GM23338 (cell line): ENCODE measurements around the gene SPI1. TPM values are rescaled to one million over a fixed set of nuclear protein-coding genes. Genes with fewer than 3 reads are reported as not detected.

Experiments used
- ATAC-seq: fragments of 200-7000 bp; cut with Tn5 transposase; 3 replicates; pipeline ENCODE4 v1.9.1; 2020
- DNase-seq: peaks from one replicate; pipeline ENCODE4 v3.0.0-alpha.2; 2015; ENCODE audit warnings: low spot score
- H2AFZ ChIP-seq: fragments of 200-600 bp; sonication (generic); 2 replicates; pipeline ENCODE4 v1.8.0; 2016; ENCODE audit warnings: antibody characterized with exemption, mild to moderate bottlenecking, moderate library complexity
- H3F3A ChIP-seq: fragments of 200-600 bp; sonication (generic); replicated peaks from 2 replicates; pipeline ENCODE4 v1.8.0; 2017; ENCODE audit warnings: antibody characterized with exemption, mixed run types, low read depth
- H3K27ac ChIP-seq: fragments of 200-600 bp; sonication (generic); 2 replicates; pipeline ENCODE4 v1.6.1; 2016; ENCODE audit warnings: low read depth
- H3K27me3 ChIP-seq: fragments of 200-600 bp; sonication (generic); 2 replicates; pipeline ENCODE4 v1.8.0; 2016; ENCODE audit warnings: mild to moderate bottlenecking, mixed run types, moderate library complexity; ENCODE audit not compliant: insufficient read depth
- H3K36me3 ChIP-seq: fragments of 200-600 bp; sonication (generic); 2 replicates; pipeline ENCODE4 v1.8.0; 2016; ENCODE audit warnings: mild to moderate bottlenecking; ENCODE audit not compliant: insufficient read depth
- H3K4me1 ChIP-seq: fragments of 200-600 bp; sonication (generic); 2 replicates; pipeline ENCODE4 v1.8.0; 2016; ENCODE audit warnings: mild to moderate bottlenecking, moderate library complexity; ENCODE audit not compliant: insufficient read depth
- H3K4me2 ChIP-seq: fragments of 200-600 bp; sonication (generic); 2 replicates; pipeline ENCODE4 v1.7.1; 2017; ENCODE audit warnings: mixed run types
- H3K4me3 ChIP-seq: fragments of 200-600 bp; sonication (generic); 2 replicates; pipeline ENCODE4 v1.6.1; 2016; ENCODE audit warnings: mixed run types
- H3K79me2 ChIP-seq: fragments of 200-600 bp; sonication (generic); replicated peaks from 2 replicates; pipeline ENCODE4 v1.8.0; 2017; ENCODE audit warnings: mild to moderate bottlenecking; ENCODE audit not compliant: insufficient read depth
- H3K9me2 ChIP-seq: fragments of 200-600 bp; sonication (generic); 2 replicates; pipeline ENCODE4 v1.8.0; 2017; ENCODE audit not compliant: insufficient read depth
- H4K20me1 ChIP-seq: fragments of 200-600 bp; sonication (generic); replicated peaks from 2 replicates; pipeline ENCODE4 v1.8.0; 2017; ENCODE audit warnings: mild to moderate bottlenecking; ENCODE audit not compliant: insufficient read depth
- H3K27ac Mint-ChIP-seq: 2 replicates; pipeline ENCODE4 v1.8.0; 2020; ENCODE audit warnings: inconsistent platforms, mild to moderate bottlenecking, moderate library complexity, mixed read lengths
- H3K27me3 Mint-ChIP-seq: 3 replicates; pipeline ENCODE4 v1.8.0; 2022; ENCODE audit warnings: low read depth, mild to moderate bottlenecking, moderate library complexity, mixed read lengths, inconsistent platforms; ENCODE audit not compliant: insufficient read depth, poor library complexity
- H3K36me3 Mint-ChIP-seq: 3 replicates; pipeline ENCODE4 v1.8.0; 2021; ENCODE audit warnings: low read depth, mild to moderate bottlenecking, inconsistent platforms, moderate library complexity, mixed read lengths
- H3K4me1 Mint-ChIP-seq: 3 replicates; pipeline ENCODE4 v1.8.0; 2020; ENCODE audit warnings: mild to moderate bottlenecking, inconsistent platforms, mixed read lengths
- H3K4me3 Mint-ChIP-seq: 3 replicates; pipeline ENCODE4 v1.8.0; 2021; ENCODE audit warnings: moderate library complexity, mild to moderate bottlenecking, inconsistent platforms, mixed read lengths
- H3K9me3 Mint-ChIP-seq: 3 replicates; pipeline ENCODE4 v1.8.0; 2020; ENCODE audit warnings: moderate library complexity, mild to moderate bottlenecking, inconsistent platforms, mixed read lengths
- CREB1 ChIP-seq: fragments of 250-450 bp; sonication (Bioruptor Pico); IDR thresholded peaks from 2 replicates; pipeline ENCODE4 v1.5.0; 2020; ENCODE audit warnings: low read depth, mild to moderate bottlenecking, moderate library complexity
- EZH2 ChIP-seq: fragments of 200-600 bp; sonication (generic); IDR thresholded peaks from one replicate; pipeline ENCODE4 v1.8.0; 2017; ENCODE audit warnings: antibody characterized with exemption, mild to moderate bottlenecking, low read depth; ENCODE audit not compliant: unreplicated experiment
- EZH2phosphoT487 ChIP-seq: fragments of 200-600 bp; sonication (generic); IDR thresholded peaks from one replicate; pipeline ENCODE4 v1.8.1; 2018; ENCODE audit warnings: antibody characterized with exemption; ENCODE audit not compliant: unreplicated experiment
- POLR2AphosphoS5 ChIP-seq: IDR thresholded peaks from 2 replicates; pipeline ENCODE4 v1.6.1; 2016; ENCODE audit warnings: antibody characterized with exemption, low read depth
- STAT1 ChIP-seq: IDR thresholded peaks from one replicate; pipeline ENCODE4 v1.6.1; 2016; ENCODE audit warnings: antibody characterized with exemption; ENCODE audit not compliant: unreplicated experiment
- ZNF114 ChIP-seq: fragments of 250-450 bp; sonication (Bioruptor Pico); IDR thresholded peaks from 2 replicates; pipeline ENCODE4 v1.5.0; 2020; ENCODE audit warnings: mild to moderate bottlenecking, moderate library complexity
- ZNF462 ChIP-seq: fragments of 250-450 bp; sonication (Bioruptor Pico); IDR thresholded peaks from 2 replicates; pipeline ENCODE4 v1.5.0; 2020; ENCODE audit warnings: mild to moderate bottlenecking, moderate library complexity
- polyA plus RNA-seq: library from polyadenylated mRNA; unstranded; fragments of >200 nt; fragmentation: Nextera tagmentation; extraction: Ambion mirVana; gene quantifications from 2 replicates; pipeline ENCODE4 v1.2.1, GENCODE V29; 2016
- total RNA-seq: library from RNA; depleted of rRNA; stranded (reverse); fragments of >200 nt; shearing (Covaris generic); gene quantifications from 2 replicates; pipeline ENCODE4 v1.2.3, GENCODE V29; 2014
- TF ChIP-seq, protein P1 (sequence below), 2 experiments: fragments of 200-600 bp in 1 of 2; sonication (generic) in 1 of 2; conservative IDR thresholded peaks; 2 replicates each; pipeline versions ENCODE4 v1.5.1 to v1.6.1; 2016 to 2017; ENCODE audit warnings: antibody characterized with exemption in 2 of 2, low read depth in 2 of 2, mild to moderate bottlenecking in 2 of 2, moderate library complexity in 1 of 2

The SPI1 gene
- total and polyA plus RNA-seq, 2 experiments from 2014 or later: 0.23 TPM; not detected in 1

- Histone ChIP-seq H2AFZ (no peak overlapping the region), H4K20me1 (no peaks in the 10 kb centered on the region), H3K4me2 (no peak overlapping the region), H3K27ac (no peak overlapping the region), H3K36me3 (no peaks in the 10 kb centered on the region), H3K4me1 (no peaks in the 10 kb centered on the region; the same call in 1 of the 2 replicates), H3K27me3 (no peaks in the 10 kb centered on the region), H3K4me3 (no peak overlapping the region), H3K9me2 (no peaks in the 10 kb centered on the region), H3K79me2 (no peaks in the 10 kb centered on the region), H3F3A (no peaks in the 10 kb centered on the region)
- no peaks in the 10 kb centered on the region for H3K36me3 Mint-ChIP-seq
- no peak overlapping the region for H3K4me3 Mint-ChIP-seq
- DNase-seq (peak; percentile 42), ATAC-seq (peak; percentile 14; the same call in 1 of the 3 replicates)
- H3K9me3 Mint-ChIP-seq: no peaks in the 10 kb centered on the region; the same call in 2 of the 3 replicates
- TF ChIP-seq ZNF114 (CRISPR knock-in tag): no peak
- TF ChIP-seq ZNF462 (CRISPR knock-in tag): no peak
- no peak for TF ChIP-seq EZH2phosphoT487
- no peak for TF ChIP-seq POLR2AphosphoS5
- TF ChIP-seq EZH2: no peak
- TF ChIP-seq STAT1: no peak
- TF ChIP-seq, protein P1, sequence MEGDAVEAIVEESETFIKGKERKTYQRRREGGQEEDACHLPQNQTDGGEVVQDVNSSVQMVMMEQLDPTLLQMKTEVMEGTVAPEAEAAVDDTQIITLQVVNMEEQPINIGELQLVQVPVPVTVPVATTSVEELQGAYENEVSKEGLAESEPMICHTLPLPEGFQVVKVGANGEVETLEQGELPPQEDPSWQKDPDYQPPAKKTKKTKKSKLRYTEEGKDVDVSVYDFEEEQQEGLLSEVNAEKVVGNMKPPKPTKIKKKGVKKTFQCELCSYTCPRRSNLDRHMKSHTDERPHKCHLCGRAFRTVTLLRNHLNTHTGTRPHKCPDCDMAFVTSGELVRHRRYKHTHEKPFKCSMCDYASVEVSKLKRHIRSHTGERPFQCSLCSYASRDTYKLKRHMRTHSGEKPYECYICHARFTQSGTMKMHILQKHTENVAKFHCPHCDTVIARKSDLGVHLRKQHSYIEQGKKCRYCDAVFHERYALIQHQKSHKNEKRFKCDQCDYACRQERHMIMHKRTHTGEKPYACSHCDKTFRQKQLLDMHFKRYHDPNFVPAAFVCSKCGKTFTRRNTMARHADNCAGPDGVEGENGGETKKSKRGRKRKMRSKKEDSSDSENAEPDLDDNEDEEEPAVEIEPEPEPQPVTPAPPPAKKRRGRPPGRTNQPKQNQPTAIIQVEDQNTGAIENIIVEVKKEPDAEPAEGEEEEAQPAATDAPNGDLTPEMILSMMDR (conservative IDR thresholded peaks at IDR 0.05; ENCODE audit: low read depth in 2 of 2): peak; percentile 27 to 51; a peak in 3 of 4 replicates
- TF ChIP-seq CREB1: no peak
- peaks cover 12% of the 10 kb centered on the region for H3K27me3 Mint-ChIP-seq
- no peak overlapping the region for H3K27ac Mint-ChIP-seq
- H3K4me1 Mint-ChIP-seq: peaks cover 4% of the 10 kb centered on the region
These were observed 29.5 kb downstream of the SPI1 start for GRCh38 chr11:47348859-47349258.
